GM21619 (cell line): ENCODE results near the gene CADM1.

Experiments
- ATAC-seq: cut with Tn5 transposase; IDR thresholded peaks from one replicate; pipeline ENCODE4 v1.9.1; 2021; ENCODE audit not compliant: unreplicated experiment

CADM1 gene

GRCh38 chr11:115504276-115505158 is at the start of gene CADM1:
Gene CADM1 (minus strand): TSS chr11:115504415.
- ATAC-seq, result peak; percentile 65

GRCh38 chr11:115552773-115553438 is 48.7 kb upstream of the CADM1 start:
- ATAC-seq, result no peak

DNA sequence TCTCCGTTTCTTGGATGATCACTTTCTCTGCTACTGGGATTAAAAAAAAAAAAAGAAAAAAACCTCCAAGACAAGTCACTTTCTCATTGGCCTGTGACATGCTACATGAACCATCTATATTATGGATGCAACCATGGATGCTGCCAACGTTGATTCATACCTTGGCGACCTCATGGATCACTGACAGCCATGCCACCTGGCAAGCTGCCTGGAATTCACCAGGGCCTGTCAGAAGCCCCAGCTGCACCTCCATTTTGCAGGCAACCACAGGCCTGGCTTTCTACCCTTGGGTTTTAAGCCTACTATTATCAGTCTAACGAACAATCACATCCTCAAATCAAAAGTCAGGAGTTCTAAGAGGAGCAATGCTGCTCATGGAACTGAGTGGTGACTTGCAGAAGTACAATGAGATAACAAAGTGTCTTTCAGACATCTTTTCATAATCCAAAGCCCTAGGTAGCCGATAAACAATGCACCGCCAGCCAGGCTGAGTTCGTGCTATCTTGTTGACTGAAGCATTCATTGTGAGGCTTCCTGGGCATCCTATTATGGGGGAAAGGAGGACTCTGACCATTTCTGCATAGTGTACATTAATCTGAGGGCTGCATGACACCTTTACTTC is 48.0 kb upstream of the CADM1 start:
- no peak for ATAC-seq

GRCh38 chr11:115550291-115551059 is 46.3 kb upstream of the CADM1 start:
- ATAC-seq, result no peak

GRCh38 chr11:115548878-115549528 is 44.8 kb upstream of the CADM1 start:
- no peak for ATAC-seq

GRCh38 chr11:115545581-115546210 is 41.5 kb upstream of the CADM1 start:
- ATAC-seq, result no peak

DNA sequence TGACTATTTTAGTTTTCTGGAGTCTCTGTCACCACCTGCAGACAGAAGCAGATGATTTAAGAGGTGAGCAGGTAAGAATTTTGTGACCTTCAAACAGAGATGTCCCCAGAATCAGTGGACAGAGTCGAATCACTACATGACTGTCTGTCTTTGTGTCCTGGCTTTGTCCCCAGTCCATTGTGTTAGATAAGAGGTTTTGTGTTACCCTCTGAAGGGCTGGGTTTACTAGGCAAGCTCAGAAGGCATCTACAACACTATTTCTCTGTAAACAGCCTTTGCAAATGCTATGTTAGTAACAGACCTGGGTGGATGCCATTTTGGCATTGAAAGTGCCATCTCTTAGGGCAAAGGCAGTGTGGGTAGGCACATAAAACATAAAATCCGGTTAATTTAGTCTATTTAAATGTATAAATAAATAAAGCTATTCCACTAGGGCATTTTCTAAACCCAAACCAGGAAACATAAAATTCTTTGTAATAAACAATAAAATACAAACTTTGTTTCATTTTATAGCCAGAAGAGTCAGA is 40.3 kb upstream of the CADM1 start:
- ATAC-seq, result no peak

- no peak for ATAC-seq
Measured at GRCh38 chr11:115541518-115541917, 37.3 kb upstream of the CADM1 start.

GRCh38 chr11:115539844-115540243 is 35.6 kb upstream of the CADM1 start:
- ATAC-seq, result no peak

DNA sequence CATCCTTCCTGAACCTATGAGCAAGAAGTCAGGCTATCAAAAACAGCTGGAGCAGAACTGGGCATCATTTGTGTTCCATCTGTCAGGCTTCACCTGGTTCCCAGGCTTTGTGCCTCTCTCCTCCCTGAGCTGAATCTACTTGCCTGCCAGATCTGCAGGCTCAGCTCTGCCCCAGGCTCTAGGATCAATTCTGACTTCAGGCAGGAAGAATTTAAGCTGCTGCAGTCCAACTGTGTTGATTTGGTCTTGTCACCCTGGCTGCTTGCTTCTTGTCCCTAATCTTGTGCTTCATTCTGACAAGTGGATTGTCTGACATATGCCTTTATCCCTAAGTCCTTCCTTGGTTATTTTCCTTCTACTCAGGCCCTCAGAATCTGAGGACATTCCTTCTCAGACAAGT is 31.6 kb upstream of the CADM1 start:
- no peak for ATAC-seq

GRCh38 chr11:115530752-115531151 is 26.5 kb upstream of the CADM1 start:
- no peak for ATAC-seq

GRCh38 chr11:115528225-115528624 is 24.0 kb upstream of the CADM1 start:
- ATAC-seq, result no peak

DNA sequence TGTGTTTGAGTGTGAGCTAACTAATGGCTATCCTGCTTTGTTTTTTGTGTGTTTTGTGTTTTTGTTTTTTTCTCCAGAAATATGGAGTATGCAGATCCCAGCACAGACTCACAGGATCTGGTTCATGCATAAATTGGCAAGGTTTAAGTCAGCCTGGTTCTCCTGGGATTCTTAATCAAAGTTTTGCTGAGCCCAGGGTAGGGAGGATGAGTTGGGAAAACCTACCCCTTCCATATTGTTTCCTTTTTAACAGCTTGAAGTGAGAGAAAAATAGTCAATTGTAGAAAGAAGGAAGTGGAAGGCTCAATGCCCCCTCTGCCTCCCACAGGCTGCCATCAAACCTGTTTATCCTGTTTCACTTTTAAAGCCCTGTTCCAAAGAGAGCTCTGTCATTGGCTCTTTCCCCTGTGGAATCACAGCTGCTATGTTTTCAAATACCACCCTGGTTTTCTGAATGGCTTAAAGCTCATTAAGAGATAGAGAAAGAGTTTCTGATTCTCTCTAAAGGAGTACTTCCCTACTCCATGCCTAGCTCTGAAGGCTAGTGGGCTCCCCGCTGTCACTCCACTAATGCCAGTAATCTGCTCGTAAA is 23.4 kb upstream of the CADM1 start:
- no peak for ATAC-seq

DNA sequence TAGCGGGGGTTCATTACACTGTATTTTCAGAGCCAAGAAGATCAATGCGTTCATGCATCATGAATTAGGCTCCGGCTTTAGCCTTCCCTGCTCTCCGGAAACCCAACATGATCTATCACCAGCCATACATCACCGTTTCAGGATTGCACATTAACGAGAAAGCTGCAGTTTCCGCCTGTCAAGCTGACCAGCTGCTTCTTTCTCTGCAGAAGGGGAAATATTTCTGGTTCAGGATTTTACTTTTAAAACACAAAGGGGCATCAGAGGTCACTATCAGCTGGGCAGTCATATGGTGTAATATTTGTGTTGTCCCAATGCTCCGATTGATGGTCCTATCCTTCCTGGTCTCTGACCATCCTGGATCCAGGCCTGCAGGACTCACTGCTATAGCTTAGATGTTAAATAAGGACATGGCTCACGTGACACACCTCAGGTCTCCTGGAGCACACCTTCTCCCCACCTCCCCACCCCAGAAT is 21.4 kb upstream of the CADM1 start:
- no peak for ATAC-seq

DNA sequence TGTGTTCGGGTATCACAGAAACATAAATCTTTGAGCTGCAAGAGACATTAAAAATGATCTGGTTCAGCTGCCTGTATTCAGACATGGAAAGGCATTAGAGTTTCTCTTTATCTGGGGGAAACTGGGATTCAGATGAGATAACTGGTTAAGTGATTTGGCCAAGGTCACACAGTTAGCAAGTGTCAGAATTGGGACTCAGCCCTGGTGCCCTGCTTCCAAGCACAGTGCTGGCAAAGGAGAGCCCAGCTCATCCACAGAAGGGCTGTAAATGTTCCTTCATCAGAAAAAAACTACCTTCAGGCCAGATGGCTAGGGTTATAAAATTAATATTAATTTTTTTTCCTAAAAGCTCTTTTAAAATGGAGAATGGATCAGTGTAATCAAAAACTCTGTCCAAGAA is 20.4 kb upstream of the CADM1 start:
- ATAC-seq, result no peak

DNA sequence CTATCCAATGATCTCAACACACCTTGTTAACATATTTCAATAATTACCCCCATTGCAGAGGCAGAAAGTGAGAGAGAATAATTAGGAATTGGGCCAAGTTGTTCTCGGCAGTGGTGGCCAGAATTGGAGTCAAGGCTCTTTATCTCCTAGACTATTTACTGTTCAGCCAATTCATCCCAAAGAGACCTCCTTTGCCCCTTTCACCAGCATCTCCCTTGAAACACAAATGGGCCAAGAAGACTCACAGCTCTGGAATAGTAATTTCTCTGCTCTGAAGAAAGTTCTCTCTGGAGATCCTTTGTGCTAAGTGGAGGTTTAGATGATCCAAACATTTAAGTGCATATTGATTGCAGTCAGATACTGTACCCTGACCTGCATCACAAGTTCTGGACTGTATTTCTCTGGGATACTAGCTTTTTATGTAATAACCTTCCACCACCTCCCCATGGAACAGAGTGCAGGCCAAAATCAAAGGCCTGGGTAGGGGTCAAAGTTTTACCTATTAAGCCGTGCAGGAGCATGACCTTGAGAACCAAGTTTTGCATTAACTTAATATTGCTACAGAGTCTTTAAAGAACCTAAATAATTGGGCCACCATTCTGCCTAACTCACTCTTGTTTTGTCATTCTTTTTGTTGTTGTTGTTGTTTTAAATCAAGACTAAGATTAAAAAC is 19.6 kb upstream of the CADM1 start:
- no peak for ATAC-seq

DNA sequence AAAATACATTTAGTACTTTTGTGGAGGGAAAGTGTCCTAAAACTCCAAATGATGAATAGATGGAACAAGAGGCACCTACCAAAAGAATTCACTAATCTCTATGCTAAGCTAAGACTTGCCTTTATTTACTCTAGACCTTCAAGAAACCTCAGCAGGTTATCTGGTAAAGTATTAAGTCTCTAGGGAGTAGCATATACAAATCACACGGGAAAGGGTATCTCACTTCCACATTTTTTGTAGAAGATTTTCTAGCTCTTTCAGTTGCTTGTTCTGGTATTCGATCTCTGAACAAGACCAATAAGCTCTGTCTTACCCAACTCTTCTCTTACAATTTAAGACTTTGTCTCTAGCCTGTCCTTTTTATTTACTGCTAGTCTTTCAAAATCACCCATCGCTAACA is 18.1 kb upstream of the CADM1 start:
- peak; percentile 80 for ATAC-seq

DNA sequence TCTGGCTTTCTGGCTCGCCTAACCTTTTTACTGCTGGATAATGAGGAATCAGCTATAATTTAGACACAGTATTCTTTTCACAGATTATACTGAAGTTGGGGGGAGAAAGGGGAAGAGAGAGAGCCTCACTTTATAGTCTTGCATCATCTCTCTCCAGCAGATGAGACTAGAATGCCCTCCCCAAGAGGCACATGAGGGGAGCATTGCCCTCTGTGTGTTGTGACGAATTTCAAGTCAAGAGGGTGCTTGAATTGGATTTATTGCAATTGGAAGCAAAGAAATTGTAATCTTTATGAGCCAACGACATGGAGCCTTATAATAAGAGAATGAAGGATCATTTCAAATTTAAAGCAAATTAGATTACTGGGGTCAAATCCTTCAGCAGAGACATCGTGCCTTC is 17.6 kb upstream of the CADM1 start:
- ATAC-seq, result no peak
